Transverse colon (tissue), 4 donors: ENCODE measurements around the gene TBC1D20. TPM values are rescaled to one million over a fixed set of nuclear protein-coding genes. Genes with fewer than 3 reads are reported as not detected.

Source experiments
- DNase-seq: peaks from one replicate; pipeline ENCODE4 v3.0.0-alpha.2; 2019
- H3K27ac ChIP-seq, 4 donors: fragments of 200-600 bp; sonication (generic); 2 replicates each; pipeline ENCODE4 v1.5.1; 2016 to 2018; ENCODE audit warnings: inconsistent platforms in 4 of 4
- H3K27me3 ChIP-seq: fragments of 200-600 bp; sonication (generic); 2 replicates; pipeline ENCODE4 v1.5.1; 2017; ENCODE audit warnings: inconsistent platforms
- H3K36me3 ChIP-seq, 4 donors: fragments of 200-600 bp; sonication (generic); 2 replicates each; pipeline ENCODE4 v1.5.1; 2017 to 2019; ENCODE audit warnings: inconsistent platforms in 4 of 4
- H3K4me1 ChIP-seq, 4 donors: fragments of 200-600 bp; sonication (generic); 2 replicates each; pipeline ENCODE4 v1.5.1; 2017 to 2020; ENCODE audit warnings: inconsistent platforms in 4 of 4
- H3K4me3 ChIP-seq, 4 donors: fragments of 200-600 bp; sonication (generic); 1 replicate in 1 of 4; 2 replicates in 3 of 4; pipeline versions ENCODE4 v1.5.1 to v1.6.1; 2017 to 2019; ENCODE audit warnings: inconsistent platforms in 4 of 4
- H3K9me3 ChIP-seq, 2 donors: fragments of 200-600 bp; sonication (generic); 2 replicates each; pipeline ENCODE4 v1.5.1; 2017 to 2019; ENCODE audit warnings: inconsistent platforms in 2 of 2
- EP300 ChIP-seq: sonication (generic); formaldehyde crosslinking; IDR thresholded peaks from one replicate; pipeline ENCODE4 v1.6.1; 2017; ENCODE audit warnings: antibody characterized with exemption, low read depth
- POLR2A ChIP-seq: fragments of 450-650 bp; IDR thresholded peaks from one replicate; pipeline ENCODE4 v1.6.1; 2016; ENCODE audit warnings: antibody characterized with exemption, mild to moderate bottlenecking, moderate library complexity
- POLR2AphosphoS5 ChIP-seq, 3 donors: sonication (generic); formaldehyde crosslinking; IDR thresholded peaks; one replicate each; pipeline ENCODE4 v1.6.1; 2016; ENCODE audit warnings: antibody characterized with exemption in 3 of 3
- WGBS, 2 donors: methylation state at CpG; one replicate each; pipeline ENCODE4 v1.1.5; 2018; ENCODE audit warnings: low coverage in 1 of 2; 5-methylcytosine and 5-hydroxymethylcytosine counted together
- in situ Hi-C, 4 donors: fragments of 200-750 bp; cut with MboI; loops; one replicate each; pipeline versions ENCODE4 v1.15.0 to v1.15.1; 2017; ENCODE audit warnings: low sequenced_read_pairs in 3 of 4, low pct_ligation_motif_present in 1 of 4, low pct_unique_long_range_greater_than_20kb in 1 of 4
- intact Hi-C: fragments of 100-400 bp; cut with DNase I; formaldehyde crosslinking; loops from one replicate; pipeline ENCODE4 v1.15.1; 2023; ENCODE audit warnings: low total_unique reads
- total RNA-seq, 4 donors: library from RNA; depleted of rRNA; stranded (reverse); fragments of >200 nt; gene quantifications; one replicate each; pipeline ENCODE4 v1.1.0, GENCODE V29; 2016
- TF ChIP-seq, protein P1 (sequence below), 5 experiments: fragments of 200-600 bp in 3 of 5; fragments of 450-650 bp in 2 of 5; sonication (generic) in 3 of 5; IDR thresholded peaks; 1 replicate in 2 of 5; 2 replicates in 3 of 5; pipeline ENCODE4 v1.5.1; 2016 to 2017; ENCODE audit warnings: antibody characterized with exemption in 5 of 5, inconsistent platforms in 3 of 5, mild to moderate bottlenecking in 2 of 5, moderate library complexity in 1 of 5

TBC1D20 gene
- total RNA-seq, 4 donors from 2014 or later, result 29.1 to 65.5 (median 36.9) TPM

GRCh38 chr20:432208-432607 is 30.1 kb downstream of the TBC1D20 start:
- no peaks in the 10 kb centered on the region for H3K27me3 ChIP-seq
- no peaks in the 10 kb centered on the region for H3K4me1 ChIP-seq
- peaks cover 0 to 4% (median 0%) of the 10 kb centered on the region in 4 donors for H3K36me3 ChIP-seq
- WGBS, 2 donors, result 92% methylated on average over 13 of the region's 13 CpGs; no CpG with 5 or more reads in 1 of the 2 donors
- H3K9me3 ChIP-seq, result no peaks in the 10 kb centered on the region
- H3K27ac ChIP-seq, result no peak overlapping the region
- no peak for DNase-seq
- TF ChIP-seq EP300, result no peak
- TF ChIP-seq POLR2A, result no peak
- no peak for TF ChIP-seq POLR2AphosphoS5 (IDR thresholded peaks at IDR 0.05)
- TF ChIP-seq, protein P1, sequence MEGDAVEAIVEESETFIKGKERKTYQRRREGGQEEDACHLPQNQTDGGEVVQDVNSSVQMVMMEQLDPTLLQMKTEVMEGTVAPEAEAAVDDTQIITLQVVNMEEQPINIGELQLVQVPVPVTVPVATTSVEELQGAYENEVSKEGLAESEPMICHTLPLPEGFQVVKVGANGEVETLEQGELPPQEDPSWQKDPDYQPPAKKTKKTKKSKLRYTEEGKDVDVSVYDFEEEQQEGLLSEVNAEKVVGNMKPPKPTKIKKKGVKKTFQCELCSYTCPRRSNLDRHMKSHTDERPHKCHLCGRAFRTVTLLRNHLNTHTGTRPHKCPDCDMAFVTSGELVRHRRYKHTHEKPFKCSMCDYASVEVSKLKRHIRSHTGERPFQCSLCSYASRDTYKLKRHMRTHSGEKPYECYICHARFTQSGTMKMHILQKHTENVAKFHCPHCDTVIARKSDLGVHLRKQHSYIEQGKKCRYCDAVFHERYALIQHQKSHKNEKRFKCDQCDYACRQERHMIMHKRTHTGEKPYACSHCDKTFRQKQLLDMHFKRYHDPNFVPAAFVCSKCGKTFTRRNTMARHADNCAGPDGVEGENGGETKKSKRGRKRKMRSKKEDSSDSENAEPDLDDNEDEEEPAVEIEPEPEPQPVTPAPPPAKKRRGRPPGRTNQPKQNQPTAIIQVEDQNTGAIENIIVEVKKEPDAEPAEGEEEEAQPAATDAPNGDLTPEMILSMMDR (IDR thresholded peaks at IDR 0.05), result no peak
- H3K4me3 ChIP-seq, result no peak overlapping the region
- intact Hi-C loops, result no loop called here
- in situ Hi-C loops, result no loop called here

DNA sequence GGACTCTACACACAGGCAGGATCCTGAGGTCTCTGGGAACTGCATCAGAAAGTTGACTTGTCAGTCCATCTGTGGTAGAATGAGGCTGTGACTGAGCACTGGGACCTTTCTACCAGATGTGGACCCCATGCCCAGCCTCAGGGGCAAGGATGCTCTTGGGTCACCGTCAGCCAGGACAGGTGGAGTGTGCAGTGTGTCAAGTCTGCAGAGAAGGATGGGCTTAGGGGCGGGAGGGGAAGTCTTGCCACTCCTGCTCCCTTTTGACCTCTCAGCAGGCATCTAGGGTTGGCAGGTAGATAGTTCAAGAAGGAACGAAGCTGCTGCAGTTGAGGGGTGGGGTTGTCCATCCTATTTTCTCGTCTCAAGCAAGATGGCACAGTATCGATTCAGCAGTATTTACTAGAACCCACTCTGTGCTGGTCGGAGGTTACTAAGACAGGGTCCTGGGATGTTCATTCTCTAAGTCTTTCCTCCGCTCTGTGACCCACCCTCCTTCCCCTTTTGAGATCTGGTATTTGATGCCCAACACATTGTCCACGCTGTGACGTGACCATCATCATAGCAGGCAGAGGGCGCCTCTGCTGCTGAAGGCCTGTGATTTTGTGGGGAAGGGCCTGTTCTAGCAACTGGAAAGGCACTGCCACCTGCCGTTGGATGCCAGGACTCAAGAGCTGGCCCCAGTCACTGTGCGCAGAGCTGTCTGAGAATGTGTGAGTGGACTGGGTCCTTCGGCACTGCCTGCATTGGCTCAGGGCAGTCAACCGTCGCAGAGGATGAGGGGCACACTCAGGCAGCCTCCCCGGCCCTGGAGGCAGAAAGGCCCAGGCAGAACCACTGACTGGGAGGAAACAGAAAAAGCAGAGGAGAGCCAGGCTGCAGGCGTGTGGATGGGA is 31.1 kb downstream of the TBC1D20 start:
- intact Hi-C loops, result no loop called here
- peak; percentile 59 for DNase-seq
- Histone ChIP-seq H3K4me3 (no peak overlapping the region), H3K36me3 (peaks cover 0 to 4% (median 0%) of the 10 kb centered on the region in 4 donors), H3K27me3 (no peaks in the 10 kb centered on the region), H3K4me1 (no peaks in the 10 kb centered on the region), H3K9me3 (no peaks in the 10 kb centered on the region), H3K27ac (no peak overlapping the region)
- 67 to 95% methylated on average over 4 to 17 of the region's 17 CpGs for WGBS, 2 donors
- in situ Hi-C loops, result no loop called here
- no peak for TF ChIP-seq POLR2AphosphoS5 (IDR thresholded peaks at IDR 0.05)
- TF ChIP-seq, protein P1 (IDR thresholded peaks at IDR 0.05), result peak; percentile 31 to 69 (median 50)

DNA sequence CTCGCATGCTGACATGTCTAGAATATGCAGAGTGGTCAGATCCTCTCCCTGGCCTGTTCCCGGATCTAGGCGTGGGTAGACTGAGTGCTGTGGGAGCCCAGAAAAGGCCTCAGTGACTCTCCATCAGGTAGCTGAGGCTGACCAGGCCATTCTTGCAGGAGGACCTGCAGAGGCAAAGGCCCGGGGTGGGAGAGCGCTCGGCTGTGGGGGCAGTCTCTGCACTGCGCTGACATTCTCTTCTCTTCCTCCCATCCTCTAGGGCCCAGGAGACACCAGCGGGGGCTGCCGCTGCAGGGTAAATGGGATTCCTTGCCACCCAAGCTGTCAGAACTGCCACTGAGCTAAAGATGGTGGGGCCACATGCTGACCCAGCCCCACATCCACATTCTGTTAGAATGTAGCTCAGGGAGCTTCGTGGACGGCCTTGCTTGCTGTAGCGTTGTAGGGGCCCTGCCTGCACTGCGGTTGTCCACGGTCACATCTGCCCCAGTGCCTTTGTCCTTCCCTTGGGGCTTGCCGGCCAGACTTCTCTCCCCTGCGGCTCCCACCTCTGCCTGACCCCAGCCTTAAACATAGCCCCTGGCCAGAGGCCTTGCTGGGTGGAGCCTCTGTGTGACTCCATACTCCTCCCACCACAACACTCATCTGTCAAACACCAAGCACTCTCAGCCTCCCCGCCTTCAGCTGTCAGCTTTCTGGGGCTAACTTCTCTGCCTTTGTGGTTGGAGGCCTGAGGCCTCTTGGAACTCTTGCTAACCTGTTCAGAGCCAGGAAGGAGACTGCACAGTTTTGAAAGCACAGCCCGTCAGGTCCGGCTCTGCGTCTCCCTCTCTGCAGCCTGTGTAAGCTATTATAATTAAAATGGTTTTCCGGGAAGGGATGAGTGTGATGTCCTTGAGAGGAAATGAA is 32.0 kb downstream of the TBC1D20 start:
- in situ Hi-C loops (no loop called here), intact Hi-C loops (no loop called here)
- H3K27ac ChIP-seq, result no peak overlapping the region
- no peak overlapping the region for H3K4me3 ChIP-seq
- peaks cover 0 to 4% (median 0%) of the 10 kb centered on the region in 4 donors for H3K36me3 ChIP-seq
- TF ChIP-seq POLR2A (no peak), EP300 (no peak), POLR2AphosphoS5 (IDR thresholded peaks at IDR 0.05) (no peak)
- TF ChIP-seq, protein P1 (IDR thresholded peaks at IDR 0.05), result no peak
- H3K4me1 ChIP-seq, result no peaks in the 10 kb centered on the region
- WGBS, 2 donors, result 89 to 92% methylated on average over 11 to 21 of the region's 21 CpGs
- no peaks in the 10 kb centered on the region for H3K27me3 ChIP-seq
- DNase-seq, result no peak
- no peaks in the 10 kb centered on the region for H3K9me3 ChIP-seq

DNA sequence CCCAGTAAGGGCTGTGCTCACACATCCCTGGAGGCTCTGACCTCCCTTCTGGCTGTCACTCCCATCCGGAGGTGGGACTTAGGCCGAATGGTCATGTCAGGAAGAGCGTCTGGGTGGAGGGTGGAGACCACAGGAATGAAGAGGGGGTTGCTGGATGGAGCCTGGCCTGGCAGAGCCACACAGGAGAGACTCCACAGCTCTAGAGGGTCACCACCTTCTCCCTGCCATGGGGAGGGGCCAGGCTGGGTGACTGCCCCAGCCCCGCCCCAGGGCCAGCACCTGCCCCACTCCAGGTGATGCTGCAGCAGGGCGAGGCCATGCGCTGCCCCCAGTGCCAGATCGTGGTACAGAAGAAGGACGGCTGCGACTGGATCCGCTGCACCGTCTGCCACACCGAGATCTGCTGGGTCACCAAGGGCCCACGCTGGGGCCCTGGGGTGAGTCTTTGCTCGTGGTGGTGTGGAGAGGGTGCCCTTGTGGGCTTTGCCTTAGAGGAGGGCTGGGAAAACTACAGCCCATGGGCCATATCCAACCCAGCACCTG is 33.6 kb downstream of the TBC1D20 start:
- H3K27ac ChIP-seq, result no peak overlapping the region
- TF ChIP-seq POLR2A (no peak), EP300 (no peak), POLR2AphosphoS5 (IDR thresholded peaks at IDR 0.05) (no peak)
- TF ChIP-seq, protein P1 (IDR thresholded peaks at IDR 0.05), result no peak
- in situ Hi-C loops (no loop called here), intact Hi-C loops (no loop called here)
- H3K36me3 ChIP-seq, result peaks cover 0 to 4% (median 0%) of the 10 kb centered on the region in 4 donors
- no peaks in the 10 kb centered on the region for H3K27me3 ChIP-seq
- WGBS, 2 donors, result 85% methylated on average over 14 of the region's 14 CpGs; no CpG with 5 or more reads in 1 of the 2 donors
- H3K4me3 ChIP-seq, result no peak overlapping the region
- no peaks in the 10 kb centered on the region for H3K4me1 ChIP-seq
- no peak for DNase-seq
- H3K9me3 ChIP-seq, result no peaks in the 10 kb centered on the region
